Upper lobe of left lung (tissue), 6 donors: ENCODE results near the gene EPHB1. TPM values are rescaled to one million over a fixed set of nuclear protein-coding genes. Genes with fewer than 3 reads are reported as not detected.

ENCODE experiments used
- ATAC-seq, 2 donors: fragments of 200-7000 bp; cut with Tn5 transposase; one replicate each; pipeline ENCODE4 v1.9.1; 2022; ENCODE audit warnings: mild to moderate bottlenecking in 2 of 2, moderate library complexity in 2 of 2; ENCODE audit not compliant: low FRiP score in 2 of 2
- DNase-seq, 2 donors: peaks; one replicate each; pipeline ENCODE4 v3.0.0-alpha.2; 2019 to 2020
- H3K27ac ChIP-seq, 4 donors: fragments of 200-600 bp; sonication (generic); one replicate each; pipeline ENCODE4 v1.5.1; 2016 to 2019
- H3K27me3 ChIP-seq, 4 donors: fragments of 200-600 bp; sonication (generic); one replicate each; pipeline ENCODE4 v1.5.1; 2017 to 2019
- H3K36me3 ChIP-seq, 4 donors: fragments of 200-600 bp; sonication (generic); one replicate each; pipeline ENCODE4 v1.5.1; 2016 to 2019
- H3K4me1 ChIP-seq, 4 donors: fragments of 200-600 bp; sonication (generic); one replicate each; pipeline ENCODE4 v1.5.1; 2018 to 2019
- H3K4me3 ChIP-seq, 4 donors: fragments of 200-600 bp; sonication (generic); one replicate each; pipeline ENCODE4 v1.5.1; 2017 to 2019; ENCODE audit warnings: mild to moderate bottlenecking in 2 of 4, moderate library complexity in 1 of 4
- H3K9me3 ChIP-seq, 4 donors: fragments of 200-600 bp; sonication (generic); one replicate each; pipeline ENCODE4 v1.5.1; 2018 to 2019
- CTCF ChIP-seq, 6 experiments: fragments of 450-650 bp in 4 of 6; fragments of 200-600 bp in 2 of 6; sonication (generic) in 2 of 6; IDR thresholded peaks; one replicate each; pipeline ENCODE4 v1.5.1; 2016 to 2019; ENCODE audit warnings: antibody characterized with exemption in 6 of 6
- EP300 ChIP-seq, 4 donors: sonication (generic); formaldehyde crosslinking; IDR thresholded peaks; one replicate each; pipeline ENCODE4 v1.5.1; 2017; ENCODE audit warnings: antibody characterized with exemption in 4 of 4, control low read depth in 2 of 4
- POLR2A ChIP-seq, 4 donors: fragments of 450-650 bp; IDR thresholded peaks; one replicate each; pipeline ENCODE4 v1.5.1; 2016 to 2017; ENCODE audit warnings: antibody characterized with exemption in 4 of 4, mild to moderate bottlenecking in 2 of 4
- POLR2AphosphoS5 ChIP-seq, 2 donors: sonication (generic); formaldehyde crosslinking; IDR thresholded peaks; one replicate each; pipeline ENCODE4 v1.5.1; 2017; ENCODE audit warnings: antibody characterized with exemption in 2 of 2
- WGBS, 2 donors: methylation state at CpG; one replicate each; pipeline ENCODE4 v1.1.5; 2017 to 2018; 5-methylcytosine and 5-hydroxymethylcytosine counted together
- total RNA-seq, 6 donors: library from RNA; depleted of rRNA in 4 of 6; stranded (reverse); fragments of >200 nt in 4 of 6; gene quantifications; one replicate each; pipeline versions ENCODE4 v1.1.0 to v1.2.1, GENCODE V29; 2016 to 2021
- donor health status: DM: no; HTN: no; CAD: no; lungs with moderate emphysema.
- donor health status: DM: no; HTN: yes; CAD: no; lungs with severe emphysema.

The EPHB1 gene
- total RNA-seq, 6 donors from 2014 or later = 1.3 to 14.6 (median 2.4) TPM; not detected in 1

GRCh38 chr3:135243616-135244015 lies 448.6 kb downstream of the EPHB1 start:
- Histone ChIP-seq H3K4me3 (no peak overlapping the region), H3K36me3 (no peaks in the 10 kb centered on the region), H3K9me3 (no peaks in the 10 kb centered on the region), H3K4me1 (no peaks in the 10 kb centered on the region), H3K27me3 (no peaks in the 10 kb centered on the region), H3K27ac (no peak overlapping the region)
- 50 to 75% methylated on average over 3 of the region's 3 CpGs for WGBS, 2 donors
- ATAC-seq = no peak
- DNase-seq = no peak
- TF ChIP-seq EP300 (IDR thresholded peaks at IDR 0.05) (no peak), CTCF (IDR thresholded peaks at IDR 0.05) (no peak), POLR2AphosphoS5 (IDR thresholded peaks at IDR 0.05) (no peak), POLR2A (IDR thresholded peaks at IDR 0.05) (no peak)

GRCh38 chr3:135246027-135246426 lies 451.0 kb downstream of the EPHB1 start:
- DNase-seq = no peak
- H3K4me1 ChIP-seq = no peaks in the 10 kb centered on the region
- H3K27ac ChIP-seq = no peak overlapping the region
- no peaks in the 10 kb centered on the region for H3K27me3 ChIP-seq
- no peak for TF ChIP-seq CTCF (IDR thresholded peaks at IDR 0.05)
- no peak for TF ChIP-seq EP300 (IDR thresholded peaks at IDR 0.05)
- no peak for TF ChIP-seq POLR2AphosphoS5 (IDR thresholded peaks at IDR 0.05)
- TF ChIP-seq POLR2A (IDR thresholded peaks at IDR 0.05) = no peak
- H3K9me3 ChIP-seq = no peaks in the 10 kb centered on the region
- H3K4me3 ChIP-seq = no peak overlapping the region
- no peak for ATAC-seq
- H3K36me3 ChIP-seq = no peaks in the 10 kb centered on the region
- 71 to 73% methylated on average over 1 of the region's 1 CpG for WGBS, 2 donors

- H3K36me3 ChIP-seq = no peaks in the 10 kb centered on the region
- no peaks in the 10 kb centered on the region for H3K4me1 ChIP-seq
Observed at GRCh38 chr3:135248213-135248612, 453.2 kb downstream of the EPHB1 start.

GRCh38 chr3:135249186-135249585 lies 454.1 kb downstream of the EPHB1 start:
- no peaks in the 10 kb centered on the region for H3K27me3 ChIP-seq
- TF ChIP-seq POLR2AphosphoS5 (IDR thresholded peaks at IDR 0.05) = no peak
- no peak for TF ChIP-seq CTCF (IDR thresholded peaks at IDR 0.05)
- TF ChIP-seq EP300 (IDR thresholded peaks at IDR 0.05) = no peak
- TF ChIP-seq POLR2A (IDR thresholded peaks at IDR 0.05) = no peak
- H3K27ac ChIP-seq = no peak overlapping the region
- H3K4me1 ChIP-seq = no peaks in the 10 kb centered on the region
- H3K4me3 ChIP-seq = no peak overlapping the region
- H3K9me3 ChIP-seq = no peaks in the 10 kb centered on the region
- ATAC-seq = peak in 1 of 2 donors; percentile 8
- no peaks in the 10 kb centered on the region for H3K36me3 ChIP-seq
- DNase-seq = peak in 1 of 2 donors; percentile 40
- 93% methylated on average over 5 of the region's 5 CpGs for WGBS, 2 donors

More at GRCh38 chr3:135248213-135248612, 453.2 kb downstream of the EPHB1 start:
- TF ChIP-seq POLR2AphosphoS5 (IDR thresholded peaks at IDR 0.05) (no peak), POLR2A (IDR thresholded peaks at IDR 0.05) (no peak), CTCF (IDR thresholded peaks at IDR 0.05) (no peak), EP300 (IDR thresholded peaks at IDR 0.05) (no peak)
- Histone ChIP-seq H3K27ac (no peak overlapping the region), H3K4me3 (no peak overlapping the region), H3K27me3 (no peaks in the 10 kb centered on the region), H3K9me3 (no peaks in the 10 kb centered on the region)
- 87 to 91% methylated on average over 10 to 12 of the region's 12 CpGs for WGBS, 2 donors
- DNase-seq (no peak), ATAC-seq (no peak)

GRCh38 chr3:135258916-135259315 lies 463.9 kb downstream of the EPHB1 start:
- WGBS, 2 donors = 78 to 84% methylated on average over 3 of the region's 3 CpGs
- no peak for DNase-seq
- ATAC-seq = no peak

More at GRCh38 chr3:135258916-135259315, 463.9 kb downstream of the EPHB1 start:
- Histone ChIP-seq H3K9me3 (no peaks in the 10 kb centered on the region), H3K4me3 (no peak overlapping the region), H3K27ac (no peak overlapping the region), H3K4me1 (no peaks in the 10 kb centered on the region), H3K36me3 (no peaks in the 10 kb centered on the region), H3K27me3 (no peaks in the 10 kb centered on the region)
- TF ChIP-seq EP300 (IDR thresholded peaks at IDR 0.05) = no peak
- TF ChIP-seq CTCF (IDR thresholded peaks at IDR 0.05) = no peak
- no peak for TF ChIP-seq POLR2A (IDR thresholded peaks at IDR 0.05)
- TF ChIP-seq POLR2AphosphoS5 (IDR thresholded peaks at IDR 0.05) = no peak
